CD4-positive, alpha-beta T cell treated with Interleukin-4 for 1 hour (primary cell): ENCODE measurements around the gene NOLC1.

Experiments
- DNase-seq, 2 donors: peaks; one replicate each; pipeline ENCODE4 v3.0.0-alpha.2; 2020 to 2022

The NOLC1 gene

GRCh38 chr10:102122450-102122849 is 29.7 kb upstream of the NOLC1 start:
- no peak for DNase-seq

- DNase-seq, result no peak
These were observed 29.0 kb upstream of the NOLC1 start for GRCh38 chr10:102123223-102123622.

- DNase-seq, result no peak
These were observed 20.7 kb upstream of the NOLC1 start for GRCh38 chr10:102131286-102132170.

DNA sequence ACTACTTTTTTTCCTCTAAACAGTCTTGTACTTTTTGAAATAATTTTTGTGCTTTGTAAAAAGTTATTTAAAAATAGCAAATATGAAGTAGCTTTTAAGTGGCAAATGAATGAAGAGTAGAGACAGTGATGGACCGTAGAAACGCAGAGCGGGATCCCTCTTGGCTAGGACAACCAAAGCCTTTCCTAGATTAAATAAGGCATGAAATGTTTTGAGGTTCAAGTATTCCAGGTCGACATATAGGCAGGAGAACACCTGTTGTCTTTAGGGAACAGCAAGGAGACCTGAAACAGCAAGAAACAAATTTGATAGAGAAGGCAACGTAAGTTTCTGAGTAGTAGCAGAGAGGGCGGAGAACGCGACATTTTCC is 20.0 kb upstream of the NOLC1 start:
- DNase-seq, result no peak

- peak; percentile 98 for DNase-seq
These were observed 19.4 kb upstream of the NOLC1 start, which contains the start of gene PPRC1 for GRCh38 chr10:102132563-102133372. Gene PPRC1, plus strand, starts transcription at chr10:102133040. Its CDS starts 29 bp downstream, at chr10:102133069.

DNA sequence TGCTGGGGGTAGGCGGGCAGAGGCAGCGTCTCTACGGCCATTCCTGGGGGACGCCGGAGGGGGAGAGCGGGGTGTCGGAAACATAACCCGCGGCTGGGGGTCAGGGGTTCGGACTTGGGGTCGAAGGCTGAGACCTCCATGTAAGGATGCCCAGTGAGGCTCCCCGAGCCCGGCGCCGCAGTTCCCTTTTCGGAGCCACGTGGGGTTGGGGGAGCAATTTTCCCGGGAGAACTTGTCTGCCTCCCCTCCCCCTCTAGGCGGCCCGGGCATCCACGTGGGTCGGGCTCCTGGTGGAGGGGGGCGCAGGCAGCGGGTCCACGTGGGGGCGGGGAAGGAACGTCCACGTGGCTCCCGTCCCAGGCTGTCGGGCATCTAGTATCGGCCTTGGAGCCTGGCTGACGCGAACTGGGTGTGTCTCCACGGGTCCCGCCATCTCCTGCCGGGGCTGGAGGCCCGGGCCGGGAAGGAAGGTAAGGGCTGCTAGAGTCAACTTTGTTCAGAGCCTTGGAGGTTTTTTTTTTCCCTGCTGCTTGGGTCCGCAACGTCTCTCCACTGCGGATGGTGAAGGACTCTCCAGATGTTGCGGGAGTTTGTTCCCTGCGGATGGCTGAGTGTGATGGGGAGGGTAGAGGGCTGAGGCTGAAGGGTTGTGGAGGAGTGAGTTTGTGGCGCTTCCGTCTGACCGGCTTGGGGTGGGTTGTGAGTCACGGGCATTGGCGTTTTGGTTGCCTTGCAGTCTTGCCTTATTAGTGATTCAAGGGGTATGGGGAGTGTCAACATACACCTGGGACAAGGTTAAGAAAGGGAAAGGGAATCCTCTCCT is 18.6 kb upstream of the NOLC1 start:
- peak; percentile 34 to 48 for DNase-seq

DNA sequence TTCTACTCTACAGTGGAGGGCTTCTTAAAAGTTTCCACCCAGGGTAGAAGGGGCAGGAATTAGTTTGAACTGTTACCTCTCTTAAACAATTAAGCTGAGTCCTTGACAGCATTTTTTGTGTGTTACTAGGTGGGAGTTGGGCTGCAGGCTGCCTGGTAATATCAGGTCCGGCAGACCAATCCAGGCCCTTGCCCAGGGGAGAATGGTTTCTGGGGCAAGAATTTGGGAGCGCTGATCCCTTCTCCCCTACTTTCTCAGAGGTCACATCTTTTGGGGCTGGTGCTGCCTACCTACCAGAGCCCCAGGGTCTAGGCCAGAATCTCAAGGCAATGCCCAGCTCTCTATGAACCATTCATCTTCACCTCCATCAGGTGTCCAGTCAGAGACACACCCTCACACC is 17.8 kb upstream of the NOLC1 start:
- no peak for DNase-seq

DNA sequence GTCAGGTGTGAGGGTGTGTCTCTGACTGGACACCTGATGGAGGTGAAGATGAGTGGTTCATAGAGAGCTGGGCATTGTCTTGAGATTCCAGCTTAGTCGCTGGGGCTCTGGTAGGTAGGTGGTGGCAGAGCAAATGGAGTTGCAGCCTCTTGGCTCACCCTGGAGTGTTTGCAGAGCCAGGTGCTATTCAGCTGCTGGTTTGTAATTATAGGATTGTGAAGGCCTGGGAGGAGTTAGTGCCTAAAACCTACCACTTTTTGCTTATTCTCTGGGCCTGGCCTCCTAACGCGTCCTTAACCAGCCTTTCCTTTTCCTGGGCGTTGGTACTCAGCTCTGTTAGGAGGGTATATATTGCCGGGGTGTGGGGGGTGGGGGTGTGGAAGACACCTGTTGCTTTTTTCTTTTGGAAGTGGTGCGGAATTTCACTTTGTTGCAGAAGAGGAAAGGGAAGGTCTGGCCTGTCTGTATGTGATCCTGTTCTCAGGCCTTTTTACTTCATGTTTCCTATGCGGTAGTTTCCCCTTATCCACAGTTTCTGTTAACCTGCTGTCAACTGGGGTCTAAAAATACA is 16.1 kb upstream of the NOLC1 start:
- no peak for DNase-seq

- DNase-seq, result no peak
These were observed 12.7 kb upstream of the NOLC1 start for GRCh38 chr10:102139281-102140110.

- no peak for DNase-seq
These were observed 12.0 kb upstream of the NOLC1 start for GRCh38 chr10:102140218-102140617.

DNA sequence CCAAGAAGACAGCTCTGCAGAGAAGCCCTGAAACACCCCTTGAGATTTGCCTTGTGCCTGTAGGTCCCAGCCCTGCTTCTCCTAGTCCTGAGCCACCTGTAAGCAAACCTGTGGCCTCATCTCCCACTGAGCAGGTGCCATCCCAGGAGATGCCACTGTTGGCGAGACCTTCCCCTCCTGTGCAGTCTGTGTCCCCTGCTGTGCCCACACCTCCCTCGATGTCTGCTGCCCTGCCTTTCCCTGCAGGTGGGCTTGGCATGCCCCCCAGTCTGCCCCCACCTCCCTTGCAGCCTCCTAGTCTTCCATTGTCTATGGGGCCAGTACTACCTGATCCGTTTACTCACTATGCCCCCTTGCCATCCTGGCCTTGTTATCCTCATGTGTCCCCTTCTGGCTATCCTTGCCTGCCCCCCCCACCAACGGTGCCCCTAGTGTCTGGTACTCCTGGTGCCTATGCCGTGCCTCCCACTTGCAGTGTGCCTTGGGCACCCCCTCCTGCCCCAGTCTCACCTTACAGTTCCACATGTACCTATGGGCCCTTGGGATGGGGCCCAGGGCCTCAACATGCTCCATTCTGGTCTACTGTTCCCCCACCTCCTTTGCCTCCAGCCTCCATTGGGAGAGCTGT is 11.2 kb upstream of the NOLC1 start:
- DNase-seq, result no peak

- DNase-seq, result no peak
These were observed 10.5 kb upstream of the NOLC1 start for GRCh38 chr10:102141583-102142107.

DNA sequence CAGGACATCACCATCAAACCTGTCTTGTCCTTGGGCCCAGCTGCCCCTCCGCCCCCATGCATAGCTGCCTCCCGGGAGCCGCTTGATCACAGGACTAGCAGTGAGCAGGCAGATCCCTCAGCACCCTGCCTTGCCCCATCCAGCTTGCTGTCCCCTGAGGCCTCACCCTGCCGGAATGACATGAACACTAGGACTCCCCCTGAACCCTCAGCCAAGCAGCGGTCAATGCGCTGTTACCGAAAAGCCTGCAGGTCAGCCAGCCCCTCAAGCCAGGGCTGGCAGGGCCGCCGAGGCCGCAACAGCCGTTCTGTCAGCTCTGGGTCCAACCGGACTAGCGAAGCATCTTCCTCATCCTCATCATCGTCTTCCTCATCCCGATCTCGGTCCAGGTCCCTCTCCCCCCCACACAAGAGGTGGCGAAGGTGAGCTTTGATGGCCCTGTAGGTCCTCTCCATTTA is 5.2 kb upstream of the NOLC1 start:
- DNase-seq, result no peak

- DNase-seq, result no peak
These were observed 4.6 kb upstream of the NOLC1 start for GRCh38 chr10:102147561-102147960.

GRCh38 chr10:102148275-102148674 is 3.9 kb upstream of the NOLC1 start:
- DNase-seq, result no peak

GRCh38 chr10:102150970-102151773 is 1.0 kb upstream of the NOLC1 start:
- DNase-seq, result no peak

DNA sequence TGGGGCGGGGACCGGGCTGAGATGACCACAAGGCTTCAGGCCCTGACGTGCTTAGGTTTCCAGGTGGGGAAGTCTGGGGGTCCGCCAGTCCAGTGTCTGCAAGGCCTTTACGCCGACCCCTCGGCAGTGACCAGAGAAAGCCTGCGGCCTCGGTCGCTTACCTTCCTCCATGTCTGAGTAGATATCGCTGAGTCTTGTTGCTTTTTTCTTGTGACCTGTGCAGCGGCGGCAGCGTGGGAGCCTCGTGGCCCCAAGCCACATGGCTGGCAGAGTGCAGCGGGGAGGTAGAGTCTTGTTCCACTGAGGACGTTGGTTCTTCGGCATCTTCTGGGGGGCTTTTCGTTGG is 329 bp downstream of the NOLC1 start:
- no peak for DNase-seq

GRCh38 chr10:102153093-102153620 is 968 bp downstream of the NOLC1 start:
- no peak for DNase-seq

- no peak for DNase-seq
These were observed 2.4 kb downstream of the NOLC1 start for GRCh38 chr10:102154466-102155116.
